Ascending aorta (tissue), 2 donors: ENCODE measurements around the gene CNR2. TPM values are rescaled to one million over a fixed set of nuclear protein-coding genes. Genes with fewer than 3 reads are reported as not detected.

Experiments
- DNase-seq, 2 donors: peaks; one replicate each; pipeline ENCODE4 v3.0.0-alpha.2; 2019; ENCODE audit warnings: low spot score in 2 of 2
- H3K27ac ChIP-seq, 2 donors: fragments of 200-600 bp; sonication (generic); one replicate each; pipeline ENCODE4 v1.5.1; 2016 to 2017; ENCODE audit warnings: mild to moderate bottlenecking in 1 of 2
- H3K27me3 ChIP-seq: fragments of 200-600 bp; sonication (generic); one replicate; pipeline ENCODE4 v1.5.1; 2017
- H3K36me3 ChIP-seq, 2 donors: fragments of 200-600 bp; sonication (generic); one replicate each; pipeline ENCODE4 v1.5.1; 2016
- H3K4me1 ChIP-seq, 2 donors: fragments of 200-600 bp; sonication (generic); one replicate each; pipeline ENCODE4 v1.5.1; 2016 to 2017; ENCODE audit warnings: mild to moderate bottlenecking in 1 of 2
- H3K4me3 ChIP-seq, 2 donors: fragments of 200-600 bp; sonication (generic); one replicate each; pipeline ENCODE4 v1.5.1; 2016 to 2017; ENCODE audit warnings: mild to moderate bottlenecking in 1 of 2
- H3K9me3 ChIP-seq, 2 donors: fragments of 200-600 bp; sonication (generic); one replicate each; pipeline ENCODE4 v1.5.1; 2016
- intact Hi-C: fragments of 100-400 bp; cut with DNase I; formaldehyde crosslinking; loops from one replicate; pipeline ENCODE4 v1.15.1; 2023
- total RNA-seq: library from RNA; depleted of rRNA; stranded (reverse); fragments of >200 nt; gene quantifications from one replicate; pipeline ENCODE4 v1.1.0, GENCODE V29; 2016
- TF ChIP-seq, protein P1 (sequence below), 3 experiments: fragments of 200-600 bp in 2 of 3; fragments of 450-650 bp in 1 of 3; sonication (generic) in 2 of 3; IDR thresholded peaks; one replicate each; pipeline ENCODE4 v1.5.1; 2016 to 2019; ENCODE audit warnings: antibody characterized with exemption in 3 of 3, mild to moderate bottlenecking in 1 of 3, moderate library complexity in 1 of 3

CNR2 gene
- total RNA-seq, 1 donor from 2014 or later, result not detected

- peaks cover 0 to 6% of the 10 kb centered on the region in 2 donors for H3K4me1 ChIP-seq
- intact Hi-C loops, result loop anchor here (2.0 kb wide), 2 partner anchors 22 to 42 kb away; no protein-coding TSS in a partner anchor
- no peaks in the 10 kb centered on the region for H3K9me3 ChIP-seq
- no peak for DNase-seq
- peaks cover 0 to under 1% of the 10 kb centered on the region in 2 donors for H3K36me3 ChIP-seq
- TF ChIP-seq, protein P1, sequence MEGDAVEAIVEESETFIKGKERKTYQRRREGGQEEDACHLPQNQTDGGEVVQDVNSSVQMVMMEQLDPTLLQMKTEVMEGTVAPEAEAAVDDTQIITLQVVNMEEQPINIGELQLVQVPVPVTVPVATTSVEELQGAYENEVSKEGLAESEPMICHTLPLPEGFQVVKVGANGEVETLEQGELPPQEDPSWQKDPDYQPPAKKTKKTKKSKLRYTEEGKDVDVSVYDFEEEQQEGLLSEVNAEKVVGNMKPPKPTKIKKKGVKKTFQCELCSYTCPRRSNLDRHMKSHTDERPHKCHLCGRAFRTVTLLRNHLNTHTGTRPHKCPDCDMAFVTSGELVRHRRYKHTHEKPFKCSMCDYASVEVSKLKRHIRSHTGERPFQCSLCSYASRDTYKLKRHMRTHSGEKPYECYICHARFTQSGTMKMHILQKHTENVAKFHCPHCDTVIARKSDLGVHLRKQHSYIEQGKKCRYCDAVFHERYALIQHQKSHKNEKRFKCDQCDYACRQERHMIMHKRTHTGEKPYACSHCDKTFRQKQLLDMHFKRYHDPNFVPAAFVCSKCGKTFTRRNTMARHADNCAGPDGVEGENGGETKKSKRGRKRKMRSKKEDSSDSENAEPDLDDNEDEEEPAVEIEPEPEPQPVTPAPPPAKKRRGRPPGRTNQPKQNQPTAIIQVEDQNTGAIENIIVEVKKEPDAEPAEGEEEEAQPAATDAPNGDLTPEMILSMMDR (IDR thresholded peaks at IDR 0.05), result no peak
- H3K27me3 ChIP-seq, result no peaks in the 10 kb centered on the region
- peak overlapping the region; percentile 77 to 97 for H3K4me3 ChIP-seq
- H3K27ac ChIP-seq, result peak overlapping the region; percentile 97
Observed at GRCh38 chr1:23824711-23825075, 88.5 kb downstream of the CNR2 start.

DNA sequence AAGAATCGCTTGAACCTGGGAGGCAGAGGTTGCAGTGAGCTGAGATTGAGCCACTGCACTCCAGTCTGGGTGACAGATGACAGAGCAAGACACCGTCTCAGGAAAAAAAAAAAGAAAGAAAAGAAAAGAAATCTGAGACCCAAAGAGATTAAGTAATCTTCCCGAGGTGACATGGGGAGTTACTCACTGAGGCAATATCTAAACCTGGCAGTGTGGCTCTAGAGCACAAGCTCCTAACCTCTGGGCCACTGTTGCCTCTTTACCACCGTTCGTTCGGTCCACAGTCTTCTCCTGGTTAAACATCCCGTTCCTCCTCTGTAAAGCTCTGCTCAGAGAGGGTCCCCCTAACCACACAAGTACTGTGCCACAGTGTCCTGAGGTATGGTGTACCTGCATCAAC is 89.4 kb downstream of the CNR2 start:
- Histone ChIP-seq H3K4me3 (peak overlapping the region; percentile 77 to 97), H3K27ac (no peak overlapping the region), H3K4me1 (peaks cover 0 to 6% of the 10 kb centered on the region in 2 donors), H3K27me3 (no peaks in the 10 kb centered on the region), H3K36me3 (peaks cover 6% of the 10 kb centered on the region in 2 donors), H3K9me3 (no peaks in the 10 kb centered on the region)
- TF ChIP-seq, protein P1 (IDR thresholded peaks at IDR 0.05), result no peak
- no peak for DNase-seq
- intact Hi-C loops, result loop anchor here (2.0 kb wide), 2 partner anchors 21 to 43 kb away; no protein-coding TSS in a partner anchor

Other genes starting within 250 kb of the CNR2 start
- 462 TPM for gene RPL11, start 221.6 kb downstream of the CNR2 start, total RNA-seq
- 22.6 TPM for gene ELOA, start 169.9 kb downstream of the CNR2 start, total RNA-seq
- gene PITHD1, start 134.9 kb downstream of the CNR2 start, total RNA-seq, result 60.1 TPM
- gene LYPLA2, start 122.2 kb downstream of the CNR2 start, total RNA-seq, result 127 TPM
- gene GALE, start 112.6 kb downstream of the CNR2 start, total RNA-seq, result 30.4 TPM
- gene HMGCL, start 87.9 kb downstream of the CNR2 start, total RNA-seq, result 7.3 TPM
- gene FUCA1, start 45.1 kb downstream of the CNR2 start, total RNA-seq, result 11.1 TPM
- 62.7 TPM for gene PNRC2, start 46.5 kb upstream of the CNR2 start, total RNA-seq
- 80.6 TPM for gene SRSF10, start 67.0 kb upstream of the CNR2 start, total RNA-seq
- gene MYOM3, start 198.8 kb upstream of the CNR2 start, total RNA-seq, result 1.2 TPM
- not detected for gene IL22RA1, start 229.8 kb upstream of the CNR2 start, total RNA-seq